Mucosa of descending colon (tissue), 3 donors: ENCODE data around the gene PPIL4. TPM values are rescaled to one million over a fixed set of nuclear protein-coding genes. Genes with fewer than 3 reads are reported as not detected.
A peak's percentile ranks its signal among the peaks of the same experiment; 100 is the strongest.

Source experiments
- ATAC-seq: fragments of 200-7000 bp; cut with Tn5 transposase; one replicate; pipeline ENCODE4 v1.9.1; 2020; ENCODE audit warnings: mild to moderate bottlenecking, moderate library complexity
- DNase-seq, 3 donors: peaks; one replicate each; pipeline ENCODE4 v3.0.0-alpha.2; 2020
- H3K36me3 ChIP-seq: fragments of 200-600 bp; one replicate; pipeline ENCODE4 v1.8.0; 2021; ENCODE audit warnings: low read depth, mild to moderate bottlenecking
- H3K4me1 ChIP-seq: fragments of 200-600 bp; one replicate; pipeline ENCODE4 v1.8.0; 2021; ENCODE audit warnings: low read depth, mild to moderate bottlenecking
- H3K4me3 ChIP-seq: fragments of 200-600 bp; one replicate; pipeline ENCODE4 v1.8.0; 2021; ENCODE audit warnings: mild to moderate bottlenecking
- H3K9me3 ChIP-seq: fragments of 200-600 bp; one replicate; pipeline ENCODE4 v1.8.0; 2021; ENCODE audit warnings: mild to moderate bottlenecking
- CTCF ChIP-seq: fragments of 200-600 bp; IDR thresholded peaks from one replicate; pipeline ENCODE4 v1.8.0; 2022; ENCODE audit warnings: antibody characterized with exemption, mild to moderate bottlenecking
- intact Hi-C, 2 donors: fragments of 100-400 bp; cut with DNase I in 1 of 2; cut with micrococcal nuclease in 1 of 2; formaldehyde crosslinking; loops; one replicate each; pipeline versions ENCODE4 v1.11.0 to v1.11.1; 2022; cut with DNase I, micrococcal nuclease
- total RNA-seq, 3 donors: library from RNA; stranded (reverse); fragmentation: NEBNext Ultra II Directional in 2 of 3; extraction: Animal tissue kit (Norgen Biotek cat#: 25700) in 2 of 3; gene quantifications; one replicate each; pipeline versions ENCODE4 v1.2.1 to v1.2.4, GENCODE V29; 2021 to 2023
- donor health status: DM: no; HTN: no; CAD: no; lungs with moderate emphysema.
- donor health status: DM: no; HTN: no; CAD: no.
- donor health status: DM: no; HTN: yes; CAD: no.

The PPIL4 gene
- total RNA-seq, 3 donors from 2014 or later: 16.4 to 25.6 (median 21.5) TPM

GRCh38 chr6:149474108-149474935 lies 71.5 kb downstream of the PPIL4 start:
- intact Hi-C loops: no loop called here
- Histone ChIP-seq H3K9me3 (no peaks in the 10 kb centered on the region), H3K4me1 (peaks cover 26% of the 10 kb centered on the region), H3K4me3 (no peak overlapping the region), H3K36me3 (no peaks in the 10 kb centered on the region)
- DNase-seq (peak in 2 of 3 donors; percentile 62 to 66), ATAC-seq (peak; percentile 50)
- no peak for TF ChIP-seq CTCF

GRCh38 chr6:149473080-149474052 lies 72.5 kb downstream of the PPIL4 start:
- intact Hi-C loops: no loop called here
- Histone ChIP-seq H3K4me3 (no peak overlapping the region), H3K9me3 (no peaks in the 10 kb centered on the region), H3K4me1 (peaks cover 26% of the 10 kb centered on the region), H3K36me3 (no peaks in the 10 kb centered on the region)
- TF ChIP-seq CTCF: no peak
- peak; percentile 95 for ATAC-seq
- peak; percentile 86 to 92 (median 87) for DNase-seq

GRCh38 chr6:149472241-149472640 lies 73.6 kb downstream of the PPIL4 start:
- no peaks in the 10 kb centered on the region for H3K9me3 ChIP-seq
- DNase-seq (no peak), ATAC-seq (no peak)
- no peaks in the 10 kb centered on the region for H3K36me3 ChIP-seq
- peaks cover 26% of the 10 kb centered on the region for H3K4me1 ChIP-seq
- H3K4me3 ChIP-seq: no peak overlapping the region
- no peak for TF ChIP-seq CTCF
- intact Hi-C loops: no loop called here

- intact Hi-C loops: no loop called here
- Histone ChIP-seq H3K4me3 (no peak overlapping the region), H3K36me3 (no peaks in the 10 kb centered on the region), H3K4me1 (peaks cover 26% of the 10 kb centered on the region), H3K9me3 (no peaks in the 10 kb centered on the region)
- TF ChIP-seq CTCF: no peak
- DNase-seq (no peak), ATAC-seq (no peak)
Measured at GRCh38 chr6:149471801-149472200, 74.0 kb downstream of the PPIL4 start.

- intact Hi-C loops: no loop called here
- Histone ChIP-seq H3K4me3 (no peak overlapping the region), H3K9me3 (no peaks in the 10 kb centered on the region), H3K4me1 (peaks cover 26% of the 10 kb centered on the region), H3K36me3 (no peaks in the 10 kb centered on the region)
- no peak for ATAC-seq
- no peak for TF ChIP-seq CTCF
- no peak for DNase-seq
Measured at GRCh38 chr6:149470948-149471347, 74.9 kb downstream of the PPIL4 start.
